Left ventricle myocardium superior (tissue), 1 donor: ENCODE measurements around the gene MVP. TPM values are rescaled to one million over a fixed set of nuclear protein-coding genes. Genes with fewer than 3 reads are reported as not detected.
"Not testable (repeated sequence)": the region's sequence is repeated elsewhere in the genome, so short reads cannot be mapped to it uniquely, and the experiment has no call there.

ENCODE experiments used
- ATAC-seq: fragments of 200-7000 bp; cut with Tn5 transposase; one replicate; pipeline ENCODE4 v1.9.1; 2020; ENCODE audit warnings: mild to moderate bottlenecking, moderate library complexity
- DNase-seq: peaks from one replicate; pipeline ENCODE4 v3.0.0-alpha.2; 2020
- intact Hi-C: fragments of 100-400 bp; cut with micrococcal nuclease; formaldehyde crosslinking; loops from one replicate; pipeline ENCODE4 v1.11.0; 2022
- total RNA-seq: library from RNA; stranded (reverse); fragmentation: NEBNext Ultra II Directional; extraction: Animal tissue kit (Norgen Biotek cat#: 25700); gene quantifications from one replicate; pipeline ENCODE4 v1.2.1, GENCODE V29; 2021
- donor health status: DM: no; HTN: yes; CAD: no; lungs with severe emphysema.

MVP gene
- total RNA-seq, 1 donor from 2014 or later, result 47.0 TPM

DNA sequence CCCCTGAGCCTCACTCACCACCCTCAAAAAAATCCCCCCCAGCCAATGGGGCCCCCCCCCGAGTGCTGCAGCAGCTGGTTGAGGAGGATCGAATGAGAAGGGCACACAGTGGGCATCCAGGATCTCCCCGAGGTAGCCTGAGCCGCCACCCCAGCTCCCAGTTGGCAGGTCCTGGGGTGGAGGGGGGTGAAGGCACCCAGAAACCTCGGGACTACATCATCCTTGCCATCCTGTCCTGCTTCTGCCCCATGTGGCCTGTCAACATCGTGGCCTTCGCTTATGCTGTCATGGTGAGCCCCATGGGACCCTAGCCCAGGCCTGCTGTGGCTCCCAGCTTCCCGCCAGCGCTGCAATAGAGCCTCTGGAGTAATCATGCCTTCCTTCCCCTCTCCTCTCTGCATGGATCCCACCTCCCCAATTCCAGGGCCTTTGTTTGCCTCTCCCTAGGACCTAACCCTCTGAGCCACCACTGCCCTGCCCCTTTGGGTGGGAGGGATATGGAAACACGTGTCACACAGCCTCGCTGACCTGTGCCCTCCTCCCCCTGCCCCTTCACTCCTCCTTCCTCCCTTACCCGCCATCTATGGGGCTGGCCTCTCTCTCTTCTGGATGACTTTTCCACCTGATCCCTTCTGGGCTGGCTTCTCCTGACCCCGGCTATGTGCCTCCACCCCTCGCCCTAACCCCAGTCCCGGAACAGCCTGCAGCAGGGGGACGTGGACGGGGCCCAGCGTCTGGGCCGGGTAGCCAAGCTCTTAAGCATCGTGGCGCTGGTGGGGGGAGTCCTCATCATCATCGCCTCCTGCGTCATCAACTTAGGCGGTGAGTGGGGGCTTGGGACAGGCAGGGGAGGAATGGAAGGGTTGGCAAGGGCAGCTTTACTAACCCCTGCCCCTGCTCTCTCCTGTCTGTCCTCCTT lies 6.4 kb upstream of the MVP start:
- DNase-seq (no peak), ATAC-seq (no peak)
- intact Hi-C loops, result no loop called here

DNA sequence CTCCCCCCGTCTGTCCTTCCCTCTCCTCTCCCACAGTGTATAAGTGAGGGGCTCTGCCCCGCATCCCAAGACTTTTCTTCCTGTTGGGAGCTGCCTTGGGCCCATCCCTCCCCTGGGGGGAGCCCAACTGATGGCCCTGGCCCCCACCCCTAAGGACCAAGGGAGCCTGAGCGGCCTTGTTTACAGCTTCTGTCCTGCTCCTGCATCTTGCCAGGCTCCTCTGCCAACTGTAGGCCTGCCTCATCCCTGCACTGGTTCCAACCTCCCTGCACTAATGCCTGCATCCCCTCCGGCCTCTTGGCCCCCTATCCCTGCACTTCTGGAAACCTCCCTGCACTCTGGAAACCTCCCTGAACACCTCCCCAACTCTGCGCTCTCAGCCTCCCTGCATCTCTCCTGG lies 5.7 kb upstream of the MVP start:
- no peak for ATAC-seq
- intact Hi-C loops, result no loop called here
- no peak for DNase-seq

DNA sequence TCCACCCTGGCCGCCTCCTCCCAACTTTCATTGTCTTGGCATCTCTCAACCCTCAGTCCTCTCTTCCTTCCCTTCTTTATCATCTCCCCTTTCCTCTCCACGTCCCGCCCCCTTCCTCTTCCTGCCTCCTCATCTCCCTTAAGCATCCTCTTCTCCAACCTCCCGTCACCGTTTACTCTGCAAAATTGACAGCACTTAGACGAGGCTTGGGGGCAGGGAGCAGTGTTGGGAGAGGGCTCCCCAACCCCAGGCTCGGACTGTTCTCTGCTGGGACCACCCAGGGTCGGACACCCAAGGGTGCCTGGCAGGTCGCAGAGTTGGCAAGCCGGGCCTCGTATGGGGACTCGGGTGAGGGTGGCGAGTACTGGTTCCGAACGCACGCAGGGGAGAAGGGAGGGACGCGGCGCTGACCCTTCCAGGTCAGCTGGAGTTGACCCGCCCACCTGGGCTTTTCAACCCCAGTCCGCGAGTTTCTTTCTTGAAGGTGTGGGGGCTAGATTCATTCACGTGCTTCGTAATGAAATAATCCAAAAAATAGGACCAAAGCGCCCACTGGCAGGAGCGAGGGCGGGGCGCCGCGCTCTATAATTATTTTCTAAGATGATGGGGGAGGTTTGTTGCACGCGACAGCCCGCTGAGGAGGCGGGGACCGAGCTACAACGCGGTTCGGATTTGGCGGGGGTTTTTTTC lies 5.1 kb upstream of the MVP start:
- ATAC-seq (no peak), DNase-seq (peak; percentile 67)
- intact Hi-C loops, result no loop called here

DNA sequence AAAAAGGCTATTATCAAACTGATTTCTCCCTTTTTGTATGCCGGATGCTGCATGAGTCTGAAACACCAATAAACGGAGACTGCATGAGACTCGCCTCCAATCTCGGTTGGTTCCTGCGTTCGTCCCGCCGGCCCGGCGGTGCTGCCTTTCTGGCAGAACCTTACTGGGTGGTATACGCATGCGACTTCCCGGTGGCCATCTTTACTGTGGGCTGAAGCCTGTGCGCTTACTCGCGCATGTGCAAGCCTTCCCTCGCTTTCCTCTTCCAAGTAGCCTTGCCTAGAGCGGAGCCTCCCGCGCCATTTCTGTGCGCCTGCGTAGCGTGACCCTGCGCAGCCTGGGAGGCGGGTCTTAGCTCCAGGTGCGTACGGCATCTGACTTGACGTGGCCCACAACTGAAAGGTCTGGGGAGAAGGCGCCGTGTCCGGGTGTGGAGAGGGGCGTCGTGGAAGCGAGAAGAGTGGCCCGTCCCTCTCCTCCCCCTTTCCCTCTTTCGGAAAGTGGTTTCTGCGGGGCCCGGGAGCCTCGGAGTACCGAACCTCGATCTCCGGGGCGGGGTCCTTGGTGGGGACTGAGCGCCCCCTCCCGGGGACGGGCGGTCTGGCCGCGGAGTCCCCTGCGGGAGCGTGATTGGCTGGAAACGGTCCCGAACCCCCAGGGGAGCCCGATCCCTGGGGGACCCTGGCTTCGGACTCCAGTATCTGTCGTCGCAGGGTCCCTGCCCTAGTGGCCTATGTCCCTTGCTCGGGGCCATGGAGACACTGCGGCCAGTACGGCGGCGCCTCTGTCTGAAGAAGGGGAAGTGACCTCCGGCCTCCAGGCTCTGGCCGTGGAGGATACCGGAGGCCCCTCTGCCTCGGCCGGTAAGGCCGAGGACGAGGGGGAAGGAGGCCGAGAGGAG lies 4.2 kb upstream of the MVP start, which contains the start of gene PAGR1:
PAGR1 (plus strand) TSS at position 360 of the 901 bp plus-strand sequence; CDS start at position 734, 374 bp downstream.
- intact Hi-C loops, result no loop called here
- ATAC-seq, result peak; percentile 81
- peak; percentile 98 for DNase-seq

DNA sequence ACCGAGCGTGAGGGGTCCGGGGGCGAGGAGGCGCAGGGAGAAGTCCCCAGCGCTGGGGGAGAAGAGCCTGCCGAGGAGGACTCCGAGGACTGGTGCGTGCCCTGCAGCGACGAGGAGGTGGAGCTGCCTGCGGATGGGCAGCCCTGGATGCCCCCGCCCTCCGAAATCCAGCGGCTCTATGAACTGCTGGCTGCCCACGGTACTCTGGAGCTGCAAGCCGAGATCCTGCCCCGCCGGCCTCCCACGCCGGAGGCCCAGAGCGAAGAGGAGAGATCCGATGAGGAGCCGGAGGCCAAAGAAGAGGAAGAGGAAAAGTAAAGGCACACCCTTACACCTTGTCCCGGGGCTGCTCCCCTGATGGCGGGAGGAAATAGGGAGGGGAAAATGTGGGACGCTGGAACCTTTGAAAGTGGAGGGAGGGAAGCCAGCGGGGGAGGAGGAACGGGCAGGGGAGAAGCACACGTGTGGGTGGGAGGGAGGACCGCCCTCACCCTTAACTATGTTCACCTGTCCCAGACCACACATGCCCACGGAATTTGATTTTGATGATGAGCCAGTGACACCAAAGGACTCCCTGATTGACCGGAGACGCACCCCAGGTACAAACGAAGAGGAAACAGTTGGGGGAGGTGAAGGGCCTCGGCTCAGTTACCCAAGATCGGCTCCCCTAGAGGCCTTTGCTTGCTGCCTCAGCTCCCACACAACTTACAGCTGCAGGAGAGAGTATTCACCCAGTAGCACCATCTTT lies 3.4 kb upstream of the MVP start:
- ATAC-seq (peak; percentile 53), DNase-seq (peak; percentile 80)
- intact Hi-C loops, result no loop called here

DNA sequence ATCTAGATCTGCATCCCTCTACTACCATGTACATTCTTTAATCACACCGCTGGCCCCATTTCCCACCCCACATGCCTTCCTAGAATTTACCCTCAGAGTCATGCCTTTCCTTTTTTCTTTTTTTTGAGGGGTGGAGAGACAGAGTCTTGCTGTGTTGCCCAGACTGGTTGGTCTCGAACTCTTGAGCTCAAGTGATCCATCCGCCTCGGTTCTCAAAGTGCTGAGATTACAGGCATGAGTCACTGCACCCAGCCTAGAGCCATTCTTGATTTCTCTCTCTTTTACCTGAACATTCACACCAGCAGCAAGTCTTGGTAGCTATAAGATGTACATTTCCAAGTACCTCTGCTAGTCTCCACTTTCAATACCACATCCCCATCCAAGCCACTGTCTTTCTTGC lies 2.2 kb upstream of the MVP start:
- intact Hi-C loops, result no loop called here
- DNase-seq, result no peak
- ATAC-seq, result no peak

DNA sequence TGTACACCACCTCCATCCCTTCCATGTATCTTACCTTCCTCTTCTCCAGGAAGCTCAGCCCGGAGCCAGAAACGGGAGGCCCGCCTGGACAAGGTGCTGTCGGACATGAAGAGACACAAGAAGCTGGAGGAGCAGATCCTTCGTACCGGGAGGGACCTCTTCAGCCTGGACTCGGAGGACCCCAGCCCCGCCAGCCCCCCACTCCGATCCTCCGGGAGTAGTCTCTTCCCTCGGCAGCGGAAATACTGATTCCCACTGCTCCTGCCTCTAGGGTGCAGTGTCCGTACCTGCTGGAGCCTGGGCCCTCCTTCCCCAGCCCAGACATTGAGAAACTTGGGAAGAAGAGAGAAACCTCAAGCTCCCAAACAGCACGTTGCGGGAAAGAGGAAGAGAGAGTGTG lies 756 bp upstream of the MVP start:
- no peak for DNase-seq
- intact Hi-C loops, result no loop called here
- no peak for ATAC-seq

DNA sequence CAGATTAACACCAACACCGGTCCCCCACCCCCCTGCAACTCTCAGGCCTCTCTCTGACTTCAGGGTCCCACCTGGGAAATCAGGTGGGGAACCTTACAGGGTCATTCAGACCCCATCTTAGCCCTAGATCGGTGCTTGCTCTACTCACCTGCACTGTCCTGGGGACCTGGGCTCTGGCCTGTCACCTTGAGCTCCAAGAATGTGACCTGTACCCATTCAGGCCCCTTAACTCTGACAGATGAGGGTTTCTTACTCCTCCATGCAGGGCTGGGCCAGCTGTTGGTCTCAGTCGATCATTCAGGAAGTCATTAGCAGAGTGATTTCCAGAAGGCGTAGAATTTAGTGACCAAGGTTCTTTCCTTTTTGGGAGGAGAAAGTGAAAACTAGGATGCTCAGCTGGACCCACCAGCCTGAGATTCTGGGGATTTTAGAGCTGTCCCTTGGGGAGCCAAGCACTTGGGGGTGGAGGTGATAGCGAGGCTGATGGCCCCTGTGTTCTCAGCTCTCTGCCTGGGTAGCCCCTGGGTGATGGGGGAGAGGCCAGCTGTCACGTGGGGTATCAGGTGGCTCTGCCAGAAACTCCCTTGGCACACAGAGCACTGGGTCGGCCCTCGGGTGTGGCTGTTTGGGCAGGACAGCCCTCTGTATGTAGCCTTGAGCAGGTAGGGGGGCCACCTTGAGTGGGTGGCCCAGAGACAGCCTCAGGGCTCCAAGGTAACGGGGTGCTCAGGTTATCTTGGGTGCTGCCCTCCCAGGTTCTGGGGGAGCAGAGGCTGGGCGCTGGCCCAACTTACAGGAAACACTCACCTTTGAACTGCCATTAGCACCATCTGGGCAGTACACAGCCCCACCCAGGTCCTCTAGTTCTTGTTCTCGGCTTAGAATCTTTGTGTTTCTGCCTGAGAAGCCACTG lies 724 bp downstream of the MVP start:
- peak; percentile 58 for DNase-seq
- peak; percentile 3 for ATAC-seq
- intact Hi-C loops, result no loop called here

DNA sequence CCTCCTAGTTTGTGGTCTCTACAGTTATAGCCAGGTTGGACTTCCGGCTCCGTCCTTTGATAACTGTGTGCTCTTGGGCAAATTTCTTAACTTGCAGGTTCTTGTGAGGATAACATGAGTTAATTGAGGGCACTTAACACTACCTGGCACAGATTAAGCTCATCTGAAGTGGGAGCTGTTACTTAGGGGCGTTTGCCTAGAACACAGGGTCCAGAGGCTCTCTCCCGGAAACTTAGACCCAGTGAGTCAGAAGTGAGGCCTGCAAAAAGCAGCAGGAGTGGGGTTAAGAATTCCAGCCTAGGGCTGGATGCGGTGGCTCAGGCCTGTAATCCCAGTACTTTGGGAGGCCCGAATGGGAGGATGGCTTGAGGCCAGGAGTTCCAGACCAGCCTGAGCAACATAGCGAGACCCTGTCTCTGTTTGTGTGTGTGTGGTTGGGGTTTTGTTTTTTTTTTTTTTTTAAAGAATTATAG lies 1.4 kb downstream of the MVP start:
- DNase-seq (no peak), ATAC-seq (no peak)
- intact Hi-C loops, result no loop called here

DNA sequence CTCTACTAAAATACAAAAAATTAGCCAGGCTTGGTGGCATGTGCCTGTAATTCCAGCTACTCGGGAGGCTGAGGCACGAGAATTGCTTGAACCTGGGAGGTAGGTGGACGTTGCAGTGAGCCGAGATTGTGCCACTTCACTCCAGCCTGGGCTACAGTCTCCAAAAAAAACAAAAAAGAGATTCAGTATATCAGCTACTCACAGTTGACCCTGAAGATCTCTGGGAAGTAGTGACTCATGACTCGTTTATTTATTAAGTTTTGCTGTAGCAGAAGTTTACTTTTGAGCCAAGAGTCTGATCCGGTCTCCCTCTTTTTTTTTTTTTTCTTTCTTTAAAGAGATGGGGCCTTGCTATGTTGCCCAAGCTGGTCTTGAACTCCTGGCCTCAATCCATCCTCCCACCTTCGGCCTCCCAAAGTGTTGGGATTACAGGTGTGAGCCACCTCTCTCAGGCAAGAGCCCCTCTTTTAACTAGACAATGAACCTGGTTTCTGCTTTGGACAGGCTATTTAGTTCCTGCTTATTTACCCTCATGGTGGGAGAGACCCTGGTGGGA lies 4.4 kb downstream of the MVP start:
- intact Hi-C loops, result no loop called here
- peak; percentile 46 for ATAC-seq
- no peak for DNase-seq

DNA sequence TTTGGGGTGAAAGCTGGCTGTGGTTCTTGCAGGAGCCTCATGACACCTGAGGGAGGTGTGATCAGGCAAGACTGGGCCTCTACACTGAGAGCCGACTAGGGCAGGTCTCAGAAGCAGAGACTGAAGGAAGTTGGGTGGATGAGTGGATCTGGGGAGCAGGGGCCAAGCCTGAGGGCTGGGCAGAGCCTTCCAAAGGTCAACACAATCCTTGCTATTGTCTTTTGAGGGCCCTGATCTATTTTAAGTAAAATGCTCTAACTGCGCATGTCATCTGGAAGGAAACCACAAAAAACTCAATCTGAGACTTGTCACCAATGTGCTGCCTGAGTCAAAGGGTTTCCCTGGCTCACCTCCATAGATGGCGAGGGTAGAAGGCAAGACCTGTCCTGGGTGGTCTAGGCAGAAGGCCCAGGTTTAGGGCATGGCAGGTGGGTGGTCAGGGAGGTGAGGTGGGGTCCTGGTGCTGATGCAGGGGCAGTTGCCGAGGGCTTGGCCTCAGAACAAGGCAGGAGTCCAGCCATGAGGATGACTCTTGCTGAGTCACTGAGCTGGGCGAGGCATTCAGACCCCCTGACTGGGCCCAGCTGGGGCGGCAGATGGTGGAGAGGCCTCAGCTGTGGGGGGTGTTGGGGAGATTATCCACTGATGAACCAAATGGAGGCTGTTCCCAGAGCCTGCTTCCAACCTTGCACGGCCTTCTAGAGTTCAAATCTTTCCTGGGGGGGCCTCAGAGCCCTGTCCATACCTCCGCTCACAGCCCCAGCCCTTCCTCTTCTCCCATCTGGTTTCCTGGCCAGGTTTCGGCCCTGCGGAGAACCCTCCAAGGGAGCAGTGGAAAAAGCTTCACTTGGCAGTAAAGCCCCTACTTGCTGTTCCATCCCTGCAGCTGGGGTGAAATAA lies 5.1 kb downstream of the MVP start:
- intact Hi-C loops, result no loop called here

DNA sequence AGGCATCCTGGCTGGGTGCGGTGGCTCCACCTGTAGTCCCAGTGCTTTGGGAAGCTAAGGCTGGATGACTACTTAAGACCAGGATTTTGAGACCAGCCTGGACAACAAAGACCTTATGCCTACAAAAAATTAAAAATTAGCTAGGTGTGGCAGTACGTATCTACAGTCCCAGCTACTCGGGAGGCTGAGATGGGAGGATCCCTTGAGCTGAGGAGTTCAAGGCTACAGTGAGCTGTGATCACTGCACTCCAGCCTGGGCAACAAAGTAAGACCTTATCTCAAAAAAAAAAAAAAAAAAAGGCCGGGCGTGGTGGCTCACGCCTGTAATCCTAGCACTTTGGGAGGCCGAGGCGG lies 6.1 kb downstream of the MVP start:
- intact Hi-C loops, result no loop called here
- DNase-seq, result no peak
- no peak for ATAC-seq

More for the DNA sequence above, 5.1 kb downstream of the MVP start:
- DNase-seq (peak; percentile 75), ATAC-seq (peak; percentile 80)

DNA sequence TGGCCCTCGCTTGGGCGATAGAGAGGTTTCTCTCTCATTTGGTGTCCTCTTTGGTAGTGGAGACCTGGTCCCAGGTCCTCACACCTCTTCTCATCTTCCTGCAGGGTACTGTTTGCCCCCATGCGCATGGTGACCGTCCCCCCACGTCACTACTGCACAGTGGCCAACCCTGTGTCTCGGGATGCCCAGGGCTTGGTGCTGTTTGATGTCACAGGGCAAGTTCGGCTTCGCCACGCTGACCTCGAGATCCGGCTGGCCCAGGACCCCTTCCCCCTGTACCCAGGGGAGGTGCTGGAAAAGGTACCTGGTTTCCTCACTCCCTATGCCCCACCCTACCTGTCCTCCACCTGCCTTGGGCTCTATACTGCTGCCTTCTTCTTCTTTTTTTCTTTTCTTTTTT lies 10.5 kb downstream of the MVP start:
- intact Hi-C loops, result no loop called here
- no peak for ATAC-seq
- no peak for DNase-seq

DNA sequence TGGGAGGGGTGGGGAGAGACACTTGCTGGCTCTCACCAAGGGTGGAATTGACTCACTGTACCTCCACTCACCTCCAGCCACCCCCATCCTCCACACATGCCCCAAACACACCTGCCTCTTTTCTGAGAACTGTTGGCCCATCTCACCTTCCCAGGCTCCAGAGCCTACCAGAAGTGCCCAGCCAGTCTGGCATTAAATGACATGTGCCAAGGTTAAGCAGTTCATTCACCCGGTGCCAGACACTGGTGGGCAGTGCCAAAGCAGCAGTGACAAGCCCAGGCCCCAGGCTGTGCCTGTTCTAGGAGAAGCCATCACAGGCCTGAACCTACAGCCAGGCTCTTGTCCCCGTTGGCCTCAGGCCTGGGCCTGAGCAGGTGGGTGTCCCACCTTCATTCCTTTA lies 11.2 kb downstream of the MVP start:
- peak; percentile 73 for DNase-seq
- intact Hi-C loops, result no loop called here
- peak; percentile 90 for ATAC-seq

DNA sequence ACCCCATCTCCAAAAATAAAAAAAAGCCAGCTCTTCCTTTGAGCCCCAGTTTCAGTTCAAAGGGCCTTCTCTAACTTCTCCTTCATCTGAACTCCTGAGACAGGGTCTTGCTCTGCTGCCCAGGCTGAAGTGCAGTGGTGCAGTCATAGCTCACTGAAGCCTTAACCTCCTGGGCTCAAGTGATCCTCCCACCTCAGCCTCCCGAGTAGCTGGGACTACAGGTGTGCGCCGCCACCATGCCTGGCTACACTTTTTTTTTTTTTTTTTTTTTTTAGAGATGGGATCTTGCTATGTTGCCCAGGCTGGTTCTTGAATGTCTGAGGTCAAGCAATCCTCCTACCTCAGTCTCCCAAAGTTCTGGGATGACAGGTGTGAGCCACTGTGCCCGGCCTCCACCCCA lies 13.0 kb downstream of the MVP start:
- ATAC-seq, DNase-seq, intact Hi-C loops: not testable (repeated sequence)

DNA sequence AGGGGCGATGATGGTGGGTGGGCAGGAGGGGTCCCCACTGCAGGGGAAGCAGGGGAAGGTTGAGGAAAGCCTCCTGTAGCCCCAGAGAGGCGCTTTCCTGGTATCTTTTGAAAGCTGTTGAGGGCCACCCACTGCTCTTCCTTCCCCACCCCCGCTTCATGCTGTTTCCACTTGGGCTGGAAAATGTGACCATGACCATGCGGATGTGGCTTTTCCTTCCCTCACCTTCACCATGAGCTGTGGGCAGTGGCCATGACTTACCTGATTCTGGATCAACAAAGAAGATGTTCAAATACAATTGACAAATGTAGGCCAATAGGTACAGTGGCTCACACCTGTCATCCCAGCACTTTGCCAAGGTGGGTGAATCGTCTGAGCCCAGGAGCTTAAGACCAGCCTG lies 13.8 kb downstream of the MVP start:
- no peak for ATAC-seq
- no peak for DNase-seq
- intact Hi-C loops, result no loop called here
